B cell (primary cell): ENCODE measurements around the gene PSD4.

Experiments
- EZH2 ChIP-seq: IDR thresholded peaks from 2 replicates; pipeline ENCODE4 v1.6.1; 2012; ENCODE audit warnings: borderline replicate concordance, low read depth, mild to moderate bottlenecking, moderate library complexity, low read length; ENCODE audit not compliant: insufficient read depth, poor library complexity, severe bottlenecking
- TF ChIP-seq, protein P1 (sequence below): fragments of 200-600 bp; IDR thresholded peaks from one replicate; pipeline ENCODE4 v1.8.0; 2022; ENCODE audit warnings: antibody characterized with exemption, mild to moderate bottlenecking

DNA sequence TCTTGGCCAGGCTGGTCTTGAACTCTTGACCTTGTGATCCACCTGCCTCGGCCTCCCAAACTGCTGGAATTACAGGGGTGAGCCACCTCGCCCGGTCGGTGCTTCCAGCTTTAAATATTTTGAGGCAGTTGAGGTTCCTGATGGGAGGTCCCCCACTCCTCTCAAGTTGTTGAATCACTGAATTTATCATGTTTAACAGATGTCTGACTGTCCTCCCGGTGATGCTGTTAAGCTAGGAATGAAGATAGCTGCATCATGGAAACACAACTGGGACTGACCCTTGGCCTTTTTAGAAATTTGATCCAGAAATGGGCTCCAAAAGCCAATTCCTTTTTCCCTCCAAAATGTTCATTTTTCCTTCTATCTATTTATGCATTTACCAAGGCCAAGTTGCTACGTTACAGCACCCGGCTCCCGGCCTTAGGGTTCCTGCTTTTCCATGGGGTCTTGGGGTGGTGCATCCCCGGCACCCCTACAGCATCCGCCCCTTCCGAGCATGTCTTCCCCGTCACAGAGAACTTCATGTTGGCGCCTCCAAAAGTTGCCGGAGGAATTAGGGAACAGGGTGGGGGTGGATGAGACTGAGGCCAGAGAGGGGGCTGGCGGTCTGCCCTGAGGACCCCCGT, 61.1 kb downstream of the PSD4 start:
- TF ChIP-seq, protein P1, sequence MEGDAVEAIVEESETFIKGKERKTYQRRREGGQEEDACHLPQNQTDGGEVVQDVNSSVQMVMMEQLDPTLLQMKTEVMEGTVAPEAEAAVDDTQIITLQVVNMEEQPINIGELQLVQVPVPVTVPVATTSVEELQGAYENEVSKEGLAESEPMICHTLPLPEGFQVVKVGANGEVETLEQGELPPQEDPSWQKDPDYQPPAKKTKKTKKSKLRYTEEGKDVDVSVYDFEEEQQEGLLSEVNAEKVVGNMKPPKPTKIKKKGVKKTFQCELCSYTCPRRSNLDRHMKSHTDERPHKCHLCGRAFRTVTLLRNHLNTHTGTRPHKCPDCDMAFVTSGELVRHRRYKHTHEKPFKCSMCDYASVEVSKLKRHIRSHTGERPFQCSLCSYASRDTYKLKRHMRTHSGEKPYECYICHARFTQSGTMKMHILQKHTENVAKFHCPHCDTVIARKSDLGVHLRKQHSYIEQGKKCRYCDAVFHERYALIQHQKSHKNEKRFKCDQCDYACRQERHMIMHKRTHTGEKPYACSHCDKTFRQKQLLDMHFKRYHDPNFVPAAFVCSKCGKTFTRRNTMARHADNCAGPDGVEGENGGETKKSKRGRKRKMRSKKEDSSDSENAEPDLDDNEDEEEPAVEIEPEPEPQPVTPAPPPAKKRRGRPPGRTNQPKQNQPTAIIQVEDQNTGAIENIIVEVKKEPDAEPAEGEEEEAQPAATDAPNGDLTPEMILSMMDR: no peak
- TF ChIP-seq EZH2: no peak
